Adipocyte (in vitro differentiated cells): Measurements from ENCODE around the gene MTHFD1L.
"Not testable (repeated sequence)": the region's sequence is repeated elsewhere in the genome, so short reads cannot be mapped to it uniquely, and the experiment has no call there.

ENCODE experiments used
- DNase-seq: peaks from one replicate; pipeline ENCODE4 v3.0.0-alpha.2; 2015; ENCODE audit warnings: low read depth
- H3K27me3 ChIP-seq: replicated peaks from 2 replicates; pipeline ENCODE4 v1.7.0; 2013; ENCODE audit warnings: mild to moderate bottlenecking, low read length, moderate library complexity; ENCODE audit not compliant: control insufficient read depth, insufficient read depth
- H3K36me3 ChIP-seq: 2 replicates; pipeline ENCODE4 v1.7.0; 2013; ENCODE audit warnings: low read length, mild to moderate bottlenecking, moderate library complexity; ENCODE audit not compliant: control insufficient read depth, insufficient read depth, severe bottlenecking
- H3K4me1 ChIP-seq: 2 replicates; pipeline ENCODE4 v1.7.0; 2013; ENCODE audit warnings: mild to moderate bottlenecking, low read length, moderate library complexity; ENCODE audit not compliant: control insufficient read depth, insufficient read depth
- H3K4me3 ChIP-seq: 2 replicates; pipeline ENCODE4 v1.7.0; 2013; ENCODE audit warnings: mild to moderate bottlenecking, low read length, moderate library complexity
- H3K9ac ChIP-seq: 2 replicates; pipeline ENCODE4 v1.7.0; 2013; ENCODE audit warnings: mild to moderate bottlenecking, low read length, moderate library complexity
- H3K9me3 ChIP-seq: 2 replicates; pipeline ENCODE4 v1.7.0; 2013; ENCODE audit warnings: mild to moderate bottlenecking, low read length, moderate library complexity; ENCODE audit not compliant: control insufficient read depth

The MTHFD1L gene

GRCh38 chr6:151101816-151102694 is 236.6 kb downstream of the MTHFD1L start:
- no peaks in the 10 kb centered on the region for H3K27me3 ChIP-seq
- no peak overlapping the region for H3K4me3 ChIP-seq
- DNase-seq, result no peak
- H3K9ac ChIP-seq, result peak overlapping the region; percentile 82
- H3K9me3 ChIP-seq, result no peaks in the 10 kb centered on the region
- peaks cover 9% of the 10 kb centered on the region for H3K36me3 ChIP-seq
- peaks cover 36% of the 10 kb centered on the region for H3K4me1 ChIP-seq

- H3K9me3 ChIP-seq, result no peaks in the 10 kb centered on the region
These were observed 237.8 kb downstream of the MTHFD1L start for GRCh38 chr6:151103266-151103665.

GRCh38 chr6:151107897-151108427 is 242.5 kb downstream of the MTHFD1L start:
- no peaks in the 10 kb centered on the region for H3K9me3 ChIP-seq
- DNase-seq, result no peak

More at GRCh38 chr6:151103266-151103665, 237.8 kb downstream of the MTHFD1L start:
- Histone ChIP-seq H3K4me3 (no peak overlapping the region), H3K36me3 (peaks cover 9% of the 10 kb centered on the region), H3K4me1 (peaks cover 24% of the 10 kb centered on the region), H3K9ac (no peak overlapping the region), H3K27me3 (no peaks in the 10 kb centered on the region)
- DNase-seq, result no peak

GRCh38 chr6:151108548-151108947 is 243.0 kb downstream of the MTHFD1L start:
- Histone ChIP-seq H3K4me1 (no peaks in the 10 kb centered on the region), H3K36me3 (peaks cover 3% of the 10 kb centered on the region), H3K9ac (no peak overlapping the region), H3K27me3 (no peaks in the 10 kb centered on the region), H3K4me3 (no peak overlapping the region), H3K9me3 (no peaks in the 10 kb centered on the region)
- DNase-seq, result no peak

More at GRCh38 chr6:151107897-151108427, 242.5 kb downstream of the MTHFD1L start:
- no peaks in the 10 kb centered on the region for H3K27me3 ChIP-seq
- peaks cover 9% of the 10 kb centered on the region for H3K36me3 ChIP-seq
- no peak overlapping the region for H3K4me3 ChIP-seq
- H3K4me1 ChIP-seq, result no peaks in the 10 kb centered on the region
- H3K9ac ChIP-seq, result no peak overlapping the region

GRCh38 chr6:151109361-151109760 is 243.9 kb downstream of the MTHFD1L start:
- no peaks in the 10 kb centered on the region for H3K27me3 ChIP-seq
- no peak overlapping the region for H3K9ac ChIP-seq
- no peaks in the 10 kb centered on the region for H3K9me3 ChIP-seq
- H3K36me3 ChIP-seq, result no peaks in the 10 kb centered on the region
- DNase-seq, result peak; percentile 61
- H3K4me3 ChIP-seq, result no peak overlapping the region
- no peaks in the 10 kb centered on the region for H3K4me1 ChIP-seq

GRCh38 chr6:151109869-151110575 is 244.5 kb downstream of the MTHFD1L start:
- peak; percentile 24 for DNase-seq
- Histone ChIP-seq H3K9me3 (no peaks in the 10 kb centered on the region), H3K36me3 (no peaks in the 10 kb centered on the region), H3K4me3 (no peak overlapping the region), H3K9ac (no peak overlapping the region), H3K4me1 (no peaks in the 10 kb centered on the region), H3K27me3 (no peaks in the 10 kb centered on the region)

GRCh38 chr6:151110576-151110905 is 245.0 kb downstream of the MTHFD1L start:
- no peak overlapping the region for H3K9ac ChIP-seq
- H3K27me3 ChIP-seq, result no peaks in the 10 kb centered on the region
- no peak overlapping the region for H3K4me3 ChIP-seq
- DNase-seq, result no peak
- no peaks in the 10 kb centered on the region for H3K36me3 ChIP-seq
- no peaks in the 10 kb centered on the region for H3K4me1 ChIP-seq
- H3K9me3 ChIP-seq, result no peaks in the 10 kb centered on the region

GRCh38 chr6:151111670-151112069 is 246.2 kb downstream of the MTHFD1L start:
- Histone ChIP-seq H3K36me3 (no peaks in the 10 kb centered on the region), H3K27me3 (no peaks in the 10 kb centered on the region), H3K9me3 (no peaks in the 10 kb centered on the region), H3K4me3 (no peak overlapping the region), H3K4me1 (no peaks in the 10 kb centered on the region), H3K9ac (no peak overlapping the region)
- no peak for DNase-seq

- no peak overlapping the region for H3K9ac ChIP-seq
- H3K27me3 ChIP-seq, result no peaks in the 10 kb centered on the region
- no peaks in the 10 kb centered on the region for H3K9me3 ChIP-seq
- no peak for DNase-seq
- H3K36me3 ChIP-seq, result no peaks in the 10 kb centered on the region
- no peaks in the 10 kb centered on the region for H3K4me1 ChIP-seq
- H3K4me3 ChIP-seq, result no peak overlapping the region
These were observed 246.6 kb downstream of the MTHFD1L start for GRCh38 chr6:151112130-151112529.

GRCh38 chr6:151112884-151113283 is 247.4 kb downstream of the MTHFD1L start:
- not testable (repeated sequence) for H3K27me3 ChIP-seq, H3K9ac ChIP-seq, DNase-seq, H3K36me3 ChIP-seq, H3K9me3 ChIP-seq, H3K4me1 ChIP-seq, H3K4me3 ChIP-seq

GRCh38 chr6:151113641-151114040 is 248.1 kb downstream of the MTHFD1L start:
- Histone ChIP-seq H3K27me3 (no peaks in the 10 kb centered on the region), H3K36me3 (no peaks in the 10 kb centered on the region), H3K9ac (no peak overlapping the region), H3K4me3 (no peak overlapping the region), H3K9me3 (no peaks in the 10 kb centered on the region), H3K4me1 (no peaks in the 10 kb centered on the region)
- DNase-seq, result no peak
